ENCODE data around the gene EPHA3.

The EPHA3 gene

GRCh38 chr3:89154416-89154815, 47.0 kb downstream of the EPHA3 start:
- no peak for DNase-seq

GRCh38 chr3:89155811-89156210, 48.4 kb downstream of the EPHA3 start:
- no peak for DNase-seq

- no peak for DNase-seq
These were observed 50.2 kb downstream of the EPHA3 start for GRCh38 chr3:89157575-89157974.

- no peak for DNase-seq
These were observed 52.2 kb downstream of the EPHA3 start for GRCh38 chr3:89159605-89160004.

- DNase-seq, result no peak
These were observed 57.4 kb downstream of the EPHA3 start for GRCh38 chr3:89164774-89165173.

GRCh38 chr3:89165636-89166263, 58.3 kb downstream of the EPHA3 start:
- DNase-seq, result no peak

GRCh38 chr3:89171687-89172545, 64.5 kb downstream of the EPHA3 start:
- DNase-seq, result peak in 1 of 2 experiments; percentile 66

- no peak for DNase-seq
These were observed 66.1 kb downstream of the EPHA3 start for GRCh38 chr3:89173546-89173945.

- DNase-seq, result no peak
These were observed 72.1 kb downstream of the EPHA3 start for GRCh38 chr3:89179355-89180001.

- DNase-seq, result no peak
These were observed 72.9 kb downstream of the EPHA3 start for GRCh38 chr3:89180334-89180733.

GRCh38 chr3:89182056-89182455, 74.6 kb downstream of the EPHA3 start:
- no peak for DNase-seq

GRCh38 chr3:89184151-89184995, 77.0 kb downstream of the EPHA3 start:
- DNase-seq, result peak in 1 of 2 experiments; percentile 35

- peak; percentile 54 to 66 for DNase-seq
These were observed 79.0 kb downstream of the EPHA3 start for GRCh38 chr3:89186456-89186855.

GRCh38 chr3:89198591-89198990, 91.2 kb downstream of the EPHA3 start:
- DNase-seq, result no peak

- DNase-seq, result no peak
These were observed 105.2 kb downstream of the EPHA3 start for GRCh38 chr3:89212619-89213018.

GRCh38 chr3:89216016-89216739, 108.8 kb downstream of the EPHA3 start:
- DNase-seq, result no peak

- DNase-seq, result no peak
These were observed 109.8 kb downstream of the EPHA3 start for GRCh38 chr3:89217148-89217685.

GRCh38 chr3:89221924-89222323, 114.5 kb downstream of the EPHA3 start:
- peak; percentile 6 to 59 for DNase-seq

GRCh38 chr3:89223188-89223587, 115.8 kb downstream of the EPHA3 start:
- peak; percentile 30 to 60 for DNase-seq

GRCh38 chr3:89227218-89227617, 119.8 kb downstream of the EPHA3 start:
- DNase-seq, result no peak

- no peak for DNase-seq
These were observed 120.2 kb downstream of the EPHA3 start for GRCh38 chr3:89227634-89228033.

- no peak for DNase-seq
These were observed 124.7 kb downstream of the EPHA3 start for GRCh38 chr3:89232155-89232554.
